Mucosa of descending colon (tissue), 3 donors: ENCODE data around the gene LCA5L. TPM values are rescaled to one million over a fixed set of nuclear protein-coding genes. Genes with fewer than 3 reads are reported as not detected.

Source experiments
- ATAC-seq: fragments of 200-7000 bp; cut with Tn5 transposase; one replicate; pipeline ENCODE4 v1.9.1; 2020; ENCODE audit warnings: mild to moderate bottlenecking, moderate library complexity
- DNase-seq, 3 donors: peaks; one replicate each; pipeline ENCODE4 v3.0.0-alpha.2; 2020
- H3K36me3 ChIP-seq: fragments of 200-600 bp; one replicate; pipeline ENCODE4 v1.8.0; 2021; ENCODE audit warnings: low read depth, mild to moderate bottlenecking
- H3K4me1 ChIP-seq: fragments of 200-600 bp; one replicate; pipeline ENCODE4 v1.8.0; 2021; ENCODE audit warnings: low read depth, mild to moderate bottlenecking
- H3K4me3 ChIP-seq: fragments of 200-600 bp; one replicate; pipeline ENCODE4 v1.8.0; 2021; ENCODE audit warnings: mild to moderate bottlenecking
- H3K9me3 ChIP-seq: fragments of 200-600 bp; one replicate; pipeline ENCODE4 v1.8.0; 2021; ENCODE audit warnings: mild to moderate bottlenecking
- CTCF ChIP-seq: fragments of 200-600 bp; IDR thresholded peaks from one replicate; pipeline ENCODE4 v1.8.0; 2022; ENCODE audit warnings: antibody characterized with exemption, mild to moderate bottlenecking
- intact Hi-C, 2 donors: fragments of 100-400 bp; cut with DNase I in 1 of 2; cut with micrococcal nuclease in 1 of 2; formaldehyde crosslinking; loops; one replicate each; pipeline versions ENCODE4 v1.11.0 to v1.11.1; 2022; cut with DNase I, micrococcal nuclease
- microRNA-seq: library from miRNA; unstranded; fragments of <30 nt; microRNA quantifications from one replicate; pipeline ENCODE4, GENCODE V29; 2019
- total RNA-seq, 3 donors: library from RNA; stranded (reverse); fragmentation: NEBNext Ultra II Directional in 2 of 3; extraction: Animal tissue kit (Norgen Biotek cat#: 25700) in 2 of 3; gene quantifications; one replicate each; pipeline versions ENCODE4 v1.2.1 to v1.2.4, GENCODE V29; 2021 to 2023
- donor health status: DM: no; HTN: no; CAD: no; lungs with moderate emphysema.
- donor health status: DM: no; HTN: no; CAD: no.
- donor health status: DM: no; HTN: yes; CAD: no.

Gene LCA5L
- total RNA-seq, 3 donors from 2014 or later: 0.81 to 1.6 (median 1.6) TPM

GRCh38 chr21:39366563-39366962 is 79.0 kb downstream of the LCA5L start:
- DNase-seq: no peak
- no peak for TF ChIP-seq CTCF
- no peak for ATAC-seq
- Histone ChIP-seq H3K9me3 (no peaks in the 10 kb centered on the region), H3K4me1 (no peaks in the 10 kb centered on the region), H3K36me3 (no peaks in the 10 kb centered on the region), H3K4me3 (no peak overlapping the region)
- intact Hi-C loops: no loop called here

GRCh38 chr21:39364949-39365348 is 80.6 kb downstream of the LCA5L start:
- intact Hi-C loops: no loop called here
- TF ChIP-seq CTCF: no peak
- Histone ChIP-seq H3K4me1 (no peaks in the 10 kb centered on the region), H3K4me3 (no peak overlapping the region), H3K9me3 (no peaks in the 10 kb centered on the region), H3K36me3 (no peaks in the 10 kb centered on the region)
- ATAC-seq (no peak), DNase-seq (no peak)

- Histone ChIP-seq H3K4me3 (no peak overlapping the region), H3K36me3 (no peaks in the 10 kb centered on the region), H3K4me1 (no peaks in the 10 kb centered on the region), H3K9me3 (no peaks in the 10 kb centered on the region)
- no peak for ATAC-seq
- DNase-seq: no peak
- TF ChIP-seq CTCF: no peak
- intact Hi-C loops: no loop called here
Observed at GRCh38 chr21:39363607-39364555, 81.7 kb downstream of the LCA5L start.

GRCh38 chr21:39362733-39363132 is 82.8 kb downstream of the LCA5L start:
- no peaks in the 10 kb centered on the region for H3K9me3 ChIP-seq
- DNase-seq (no peak), ATAC-seq (no peak)
- no peaks in the 10 kb centered on the region for H3K4me1 ChIP-seq
- H3K4me3 ChIP-seq: no peak overlapping the region
- no peaks in the 10 kb centered on the region for H3K36me3 ChIP-seq
- TF ChIP-seq CTCF: no peak
- intact Hi-C loops: no loop called here

GRCh38 chr21:39359382-39359781 is 86.2 kb downstream of the LCA5L start:
- intact Hi-C loops: no loop called here
- Histone ChIP-seq H3K36me3 (no peaks in the 10 kb centered on the region), H3K9me3 (no peaks in the 10 kb centered on the region), H3K4me3 (no peak overlapping the region), H3K4me1 (no peaks in the 10 kb centered on the region)
- DNase-seq: no peak
- TF ChIP-seq CTCF: no peak
- no peak for ATAC-seq

Small RNA genes within 50 kb of the gene (microRNA-seq; reads per million reads assigned to microRNA genes)
- not detected for gene MIR6508

Other genes with a start within 250 kb of the LCA5L start
- 10 to 100 TPM; 40.6 to 58.6 (median 52.5) TPM for gene BRWD1, start 132.1 kb downstream of the LCA5L start, total RNA-seq
- 100 to 1,000 TPM; 104 to 218 (median 174) TPM for gene HMGN1, start 96.7 kb downstream of the LCA5L start, total RNA-seq
- 10 to 100 TPM in 1 of 3 donors, 1 to 10 TPM in 2; 2.2 to 19.7 (median 5.0) TPM for gene SH3BGR, start 6.2 kb upstream of the LCA5L start, total RNA-seq
- 100 to 1,000 TPM in 2 of 3 donors, 10 to 100 TPM in 1; 36.4 to 149 (median 130) TPM for gene B3GALT5, start 167.2 kb upstream of the LCA5L start, total RNA-seq